Measurements from ENCODE around the gene FOXD2. TPM values are rescaled to one million over a fixed set of nuclear protein-coding genes. Genes with fewer than 3 reads are reported as not detected.

Gene FOXD2
- total RNA-seq, 6 experiments from 2014 or later: 0.19 to 0.31 (median 0.21) TPM

- H3K27ac Mint-ChIP-seq: no peak overlapping the region
- no peaks in the 10 kb centered on the region for H3K4me1 Mint-ChIP-seq (ENCODE audit: low read depth)
- H3K4me3 Mint-ChIP-seq: no peak overlapping the region
- no peaks in the 10 kb centered on the region for H3K36me3 Mint-ChIP-seq (ENCODE audit: low read depth)
- peaks cover 4% of the 10 kb centered on the region for H3K27me3 Mint-ChIP-seq (ENCODE audit: insufficient read depth)
- H3K9me3 Mint-ChIP-seq: no peaks in the 10 kb centered on the region
- DNase-seq: no peak
- TF ChIP-seq CTCF (IDR thresholded peaks at IDR 0.05): no peak
Measured at GRCh38 chr1:47471163-47471562, 33.3 kb downstream of the FOXD2 start.

- Mint-ChIP-seq H3K36me3 (ENCODE audit: low read depth) (no peaks in the 10 kb centered on the region), H3K27me3 (ENCODE audit: insufficient read depth) (peaks cover 12% of the 10 kb centered on the region), H3K9me3 (no peaks in the 10 kb centered on the region), H3K4me3 (no peak overlapping the region), H3K27ac (no peak overlapping the region), H3K4me1 (ENCODE audit: low read depth) (no peaks in the 10 kb centered on the region)
- TF ChIP-seq CTCF (IDR thresholded peaks at IDR 0.05): no peak
- no peak for DNase-seq
Measured at GRCh38 chr1:47474278-47475193, 36.7 kb downstream of the FOXD2 start.

- DNase-seq: no peak
- Mint-ChIP-seq H3K9me3 (no peaks in the 10 kb centered on the region), H3K27ac (no peak overlapping the region), H3K36me3 (ENCODE audit: low read depth) (no peaks in the 10 kb centered on the region), H3K27me3 (ENCODE audit: insufficient read depth) (peaks cover 11% of the 10 kb centered on the region), H3K4me3 (no peak overlapping the region), H3K4me1 (ENCODE audit: low read depth) (no peaks in the 10 kb centered on the region)
- TF ChIP-seq CTCF (IDR thresholded peaks at IDR 0.05): no peak
Measured at GRCh38 chr1:47477595-47478080, 39.8 kb downstream of the FOXD2 start.

- no peak for TF ChIP-seq CTCF (IDR thresholded peaks at IDR 0.05)
- Mint-ChIP-seq H3K4me3 (no peak overlapping the region), H3K9me3 (no peaks in the 10 kb centered on the region), H3K27me3 (ENCODE audit: insufficient read depth) (peaks cover 11% of the 10 kb centered on the region), H3K4me1 (ENCODE audit: low read depth) (no peaks in the 10 kb centered on the region), H3K27ac (no peak overlapping the region), H3K36me3 (ENCODE audit: low read depth) (no peaks in the 10 kb centered on the region)
- DNase-seq: no peak
Measured at GRCh38 chr1:47478090-47478489, 40.2 kb downstream of the FOXD2 start.

- Mint-ChIP-seq H3K27me3 (ENCODE audit: insufficient read depth) (peaks cover 11% of the 10 kb centered on the region), H3K36me3 (ENCODE audit: low read depth) (no peaks in the 10 kb centered on the region), H3K27ac (no peak overlapping the region), H3K9me3 (no peaks in the 10 kb centered on the region), H3K4me1 (ENCODE audit: low read depth) (no peaks in the 10 kb centered on the region), H3K4me3 (no peak overlapping the region)
- TF ChIP-seq CTCF (IDR thresholded peaks at IDR 0.05): no peak
- DNase-seq: no peak
Measured at GRCh38 chr1:47479664-47480063, 41.8 kb downstream of the FOXD2 start.
